B cell (primary cell): ENCODE results near the gene GRIP2. TPM values are rescaled to one million over a fixed set of nuclear protein-coding genes. Genes with fewer than 3 reads are reported as not detected.

Experiments used
- ATAC-seq: fragments of 200-7000 bp; cut with Tn5 transposase; one replicate; pipeline ENCODE4 v1.10.0; 2021; ENCODE audit warnings: low read depth, mild to moderate bottlenecking, moderate number of reproducible peaks, moderate library complexity
- CTCF ChIA-PET: fragments of 350-600 bp; sonication (Branson Sonifier 250); formaldehyde crosslinking; loops from one replicate; lab custom pipeline; 2021; ENCODE audit warnings: antibody characterized with exemption, inconsistent platforms; lab: Charles Lee
- POLR2A ChIA-PET: fragments of 350-600 bp; sonication (Branson Sonifier 250); formaldehyde crosslinking; loops from one replicate; lab custom pipeline; 2021; ENCODE audit warnings: antibody characterized with exemption; lab: Charles Lee
- DNase-seq: peaks from one replicate; pipeline ENCODE4 v3.0.0; 2013
- H2AFZ ChIP-seq: 2 replicates; pipeline ENCODE4 v1.6.1; 2012; ENCODE audit warnings: mild to moderate bottlenecking, low read depth, low read length; ENCODE audit not compliant: insufficient read depth, poor library complexity, severe bottlenecking
- H3K27ac ChIP-seq, 2 donors: 1 replicate in 1 of 2; 2 replicates in 1 of 2; pipeline ENCODE4 v1.5.1; 2012 to 2013; ENCODE audit warnings: low read length in 2 of 2, mild to moderate bottlenecking in 2 of 2, moderate library complexity in 1 of 2
- H3K27me3 ChIP-seq, 4 experiments: fragments of 200-600 bp in 1 of 4; sonication (generic) in 1 of 4; replicated peaks in 1 of 4; 1 replicate in 2 of 4; 2 replicates in 2 of 4; pipeline versions ENCODE4 v1.6.1 to v1.7.0; 2013 to 2016; ENCODE audit warnings: low read length in 3 of 4, mild to moderate bottlenecking in 2 of 4, mixed read lengths in 1 of 4, moderate library complexity in 1 of 4; ENCODE audit not compliant: insufficient read depth in 4 of 4, control insufficient read depth in 3 of 4; ENCODE audit errors: control extremely low read depth in 1 of 4
- H3K36me3 ChIP-seq, 2 experiments: replicated peaks in 1 of 2; 1 replicate in 1 of 2; 2 replicates in 1 of 2; pipeline versions ENCODE4 v1.6.1 to v1.7.1; 2013; ENCODE audit warnings: low read length in 1 of 2; ENCODE audit not compliant: insufficient read depth in 2 of 2, control insufficient read depth in 1 of 2; ENCODE audit errors: control extremely low read depth in 1 of 2, extremely low read depth in 1 of 2
- H3K4me1 ChIP-seq, 2 donors: fragments of 200-600 bp in 1 of 2; sonication (generic) in 1 of 2; 1 replicate in 1 of 2; 2 replicates in 1 of 2; pipeline versions ENCODE4 v1.5.1 to v1.6.1; 2013 to 2017; ENCODE audit warnings: low read length in 2 of 2; ENCODE audit not compliant: control insufficient read depth in 2 of 2, insufficient read depth in 2 of 2
- H3K4me2 ChIP-seq: replicated peaks from 2 replicates; pipeline ENCODE3; 2012; ENCODE audit warnings: mild to moderate bottlenecking, low read depth, low read length; ENCODE audit not compliant: poor library complexity, severe bottlenecking
- H3K4me3 ChIP-seq, 5 experiments: fragments of 200-600 bp in 1 of 5; sonication (generic) in 1 of 5; 1 replicate in 3 of 5; 2 replicates in 2 of 5; pipeline versions ENCODE4 v1.5.1 to v1.7.0; 2011 to 2016; ENCODE audit warnings: low read length in 4 of 5, mild to moderate bottlenecking in 4 of 5, low read depth in 2 of 5, control low read depth in 1 of 5, moderate library complexity in 1 of 5; ENCODE audit not compliant: insufficient read depth in 1 of 5; ENCODE audit errors: control extremely low read depth in 1 of 5, extremely low read depth in 1 of 5
- H3K79me2 ChIP-seq: fragments of 200-600 bp; sonication (generic); one replicate; pipeline ENCODE4 v1.6.0; 2016; ENCODE audit warnings: low read length; ENCODE audit not compliant: control insufficient read depth, insufficient read depth
- H3K9ac ChIP-seq: fragments of 200-600 bp; sonication (generic); 2 replicates; pipeline ENCODE4 v1.6.1; 2017; ENCODE audit warnings: mild to moderate bottlenecking, low read length, moderate library complexity
- H3K9me3 ChIP-seq, 3 donors: one replicate each; pipeline versions ENCODE4 v1.6.1 to v1.7.1; 2013; ENCODE audit warnings: low read length in 2 of 3; ENCODE audit not compliant: control insufficient read depth in 2 of 3, insufficient read depth in 1 of 3; ENCODE audit errors: control extremely low read depth in 1 of 3
- H4K20me1 ChIP-seq: 2 replicates; pipeline ENCODE4 v1.6.0; 2012; ENCODE audit warnings: mild to moderate bottlenecking, low read length; ENCODE audit not compliant: insufficient read depth, control insufficient read depth, poor library complexity, severe bottlenecking
- H3K27ac Mint-ChIP-seq: one replicate; pipeline ENCODE4 v1.8.0; 2021; ENCODE audit warnings: mixed read lengths
- H3K27me3 Mint-ChIP-seq: one replicate; pipeline ENCODE4 v1.8.0; 2021; ENCODE audit warnings: mixed read lengths
- H3K4me1 Mint-ChIP-seq: one replicate; pipeline ENCODE4 v1.8.0; 2021; ENCODE audit warnings: mixed read lengths
- H3K4me3 Mint-ChIP-seq: one replicate; pipeline ENCODE4 v1.8.0; 2021; ENCODE audit warnings: mixed read lengths
- H3K9me3 Mint-ChIP-seq: one replicate; pipeline ENCODE4 v1.8.0; 2022; ENCODE audit warnings: mixed read lengths; ENCODE audit not compliant: insufficient read depth
- CTCF ChIP-seq: fragments of 200-600 bp; IDR thresholded peaks from one replicate; pipeline ENCODE4 v1.8.0; 2022; ENCODE audit warnings: antibody characterized with exemption, mild to moderate bottlenecking
- EZH2 ChIP-seq: IDR thresholded peaks from 2 replicates; pipeline ENCODE4 v1.6.1; 2012; ENCODE audit warnings: borderline replicate concordance, low read depth, mild to moderate bottlenecking, moderate library complexity, low read length; ENCODE audit not compliant: insufficient read depth, poor library complexity, severe bottlenecking
- WGBS: methylation state at CpG from one replicate; pipeline ENCODE4 v1.1.5; 2013; ENCODE audit warnings: missing lambda C conversion rate; ENCODE audit not compliant: insufficient coverage; 5-methylcytosine and 5-hydroxymethylcytosine counted together
- intact Hi-C: fragments of 100-400 bp; cut with micrococcal nuclease; formaldehyde crosslinking; loops from one replicate; pipeline ENCODE4 v1.10.0; 2022
- polyA plus RNA-seq: library from polyadenylated mRNA; depleted of rRNA; stranded (reverse); fragments of >200 nt; gene quantifications from 2 replicates; pipeline ENCODE4 v1.2.3, GENCODE V29; 2012
- total RNA-seq, 2 donors: library from RNA; stranded (reverse); fragments of 120-200 nt in 1 of 2; gene quantifications; 1 replicate in 1 of 2; 2 replicates in 1 of 2; pipeline versions ENCODE4 v1.2.3 to v1.2.4, GENCODE V29; 2013 to 2022

GRIP2 gene
- total and polyA plus RNA-seq, 2 donors (not counting 1 experiment from before 2014, with no cell fraction given), result not detected

DNA sequence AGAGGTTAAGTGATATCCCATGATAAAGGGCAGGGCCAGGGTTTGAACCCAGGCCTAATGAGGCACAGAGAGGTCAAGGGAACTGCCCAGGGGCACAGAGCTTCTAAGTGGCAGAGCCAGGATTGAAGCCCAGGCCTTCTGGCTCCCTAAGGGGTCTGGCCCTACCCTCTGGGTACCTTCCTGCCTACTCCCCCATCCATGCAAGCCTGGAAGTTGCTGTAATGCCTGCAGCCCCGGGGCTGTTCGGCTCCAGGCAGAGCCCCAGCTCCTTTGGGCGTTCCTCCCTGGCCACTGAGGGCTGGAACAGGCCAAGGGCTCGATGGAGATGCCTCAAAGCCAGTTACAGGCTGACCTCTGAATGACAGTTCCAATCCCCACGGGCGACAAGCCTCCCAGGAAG, 4.5 kb downstream of the GRIP2 start:
- H3K27ac ChIP-seq, result no peak overlapping the region
- DNase-seq, result no peak
- peaks cover 22% of the 10 kb centered on the region for H3K27me3 Mint-ChIP-seq
- no peaks in the 10 kb centered on the region for H3K79me2 ChIP-seq
- H4K20me1 ChIP-seq, result no peaks in the 10 kb centered on the region
- no peak overlapping the region for H3K27ac Mint-ChIP-seq
- CTCF ChIA-PET, result no interaction called here
- H3K4me1 ChIP-seq, result no peaks in the 10 kb centered on the region
- no peak for TF ChIP-seq CTCF
- H3K4me3 ChIP-seq, result no peak overlapping the region
- no peak overlapping the region for H3K4me3 Mint-ChIP-seq
- H3K9ac ChIP-seq, result no peak overlapping the region
- H3K27me3 ChIP-seq, result peaks cover 0 to 4% (median 2%) of the 10 kb centered on the region in 4 experiments
- ATAC-seq, result no peak
- H3K4me1 Mint-ChIP-seq, result no peaks in the 10 kb centered on the region
- no peaks in the 10 kb centered on the region for H3K9me3 ChIP-seq
- WGBS, result 77% methylated on average over 6 of the region's 6 CpGs
- no peaks in the 10 kb centered on the region for H3K9me3 Mint-ChIP-seq
- H3K4me2 ChIP-seq, result no peak overlapping the region
- H2AFZ ChIP-seq, result no peak overlapping the region
- POLR2A ChIA-PET, result no interaction called here
- no peaks in the 10 kb centered on the region for H3K36me3 ChIP-seq
- intact Hi-C loops, result no loop called here

DNA sequence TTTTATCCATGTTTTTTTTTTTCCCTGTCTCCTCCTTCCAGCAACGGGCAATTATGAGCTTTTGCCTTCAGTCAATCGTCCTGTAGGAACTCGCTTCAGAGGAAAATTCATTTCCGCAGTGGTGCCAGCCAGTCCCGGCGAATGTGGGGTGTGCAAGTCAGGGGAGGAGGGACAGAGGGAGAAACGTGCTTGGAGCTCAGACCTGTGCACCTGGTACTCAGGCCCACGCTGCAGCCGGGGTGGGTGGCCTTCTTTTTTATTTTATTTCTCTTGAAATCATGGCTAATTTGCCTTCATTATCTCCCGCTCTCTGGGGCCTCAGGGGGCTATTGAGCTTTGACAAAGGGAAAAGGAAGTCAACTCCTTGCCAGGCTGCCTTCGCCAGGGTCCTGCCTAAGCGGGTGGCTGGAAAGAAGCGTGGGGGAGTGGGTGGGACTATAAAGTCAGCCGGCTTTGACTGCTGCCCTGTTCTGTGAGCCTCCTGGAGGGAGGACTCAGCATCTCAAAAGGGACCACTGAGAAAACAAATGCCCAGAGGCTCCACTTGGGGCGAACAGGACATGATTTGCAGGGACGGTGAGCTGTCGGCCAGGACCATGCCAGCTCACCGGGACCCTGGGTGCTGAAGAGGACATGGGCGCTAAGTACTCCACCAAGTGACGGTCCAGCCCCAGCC, 5.5 kb downstream of the GRIP2 start:
- no peaks in the 10 kb centered on the region for H4K20me1 ChIP-seq
- ChIA-PET CTCF (no interaction called here), POLR2A (no interaction called here)
- Mint-ChIP-seq H3K4me3 (no peak overlapping the region), H3K9me3 (peaks cover 3% of the 10 kb centered on the region), H3K4me1 (no peaks in the 10 kb centered on the region), H3K27me3 (peaks cover 27% of the 10 kb centered on the region), H3K27ac (no peak overlapping the region)
- no peak overlapping the region for H3K9ac ChIP-seq
- no peak overlapping the region for H3K4me2 ChIP-seq
- no peaks in the 10 kb centered on the region for H3K36me3 ChIP-seq
- H3K4me3 ChIP-seq, result no peak overlapping the region
- no peak overlapping the region for H2AFZ ChIP-seq
- H3K4me1 ChIP-seq, result no peaks in the 10 kb centered on the region
- no peak for DNase-seq
- no peak for ATAC-seq
- WGBS, result 58% methylated on average over 17 of the region's 20 CpGs
- intact Hi-C loops, result no loop called here
- H3K79me2 ChIP-seq, result no peaks in the 10 kb centered on the region
- TF ChIP-seq EZH2 (no peak), CTCF (no peak)
- no peak overlapping the region for H3K27ac ChIP-seq
- H3K27me3 ChIP-seq, result peaks cover 0 to 9% (median 3%) of the 10 kb centered on the region in 4 experiments
- no peaks in the 10 kb centered on the region for H3K9me3 ChIP-seq
